NCI-H446 treated with DMSO at 0.1 percent for 48 hours (cell line): Measurements from ENCODE around the gene RAB31.

ENCODE experiments used
- DNase-seq: peaks from one replicate; lab custom pipeline; 2025; lab: John Stamatoyannopoulos, UW

The RAB31 gene

GRCh38 chr18:9738266-9738969, 30.3 kb downstream of the RAB31 start:
- DNase-seq: no peak

GRCh38 chr18:9739516-9739915, 31.4 kb downstream of the RAB31 start:
- no peak for DNase-seq

- no peak for DNase-seq
Observed at GRCh38 chr18:9740071-9740470, 32.0 kb downstream of the RAB31 start.

GRCh38 chr18:9741406-9741792, 33.3 kb downstream of the RAB31 start:
- DNase-seq: no peak

- no peak for DNase-seq
Observed at GRCh38 chr18:9741793-9742523, 33.9 kb downstream of the RAB31 start.

- no peak for DNase-seq
Observed at GRCh38 chr18:9742524-9743131, 34.5 kb downstream of the RAB31 start.

GRCh38 chr18:9743200-9744016, 35.3 kb downstream of the RAB31 start:
- DNase-seq: no peak

- DNase-seq: no peak
Observed at GRCh38 chr18:9746958-9747357, 38.9 kb downstream of the RAB31 start.

GRCh38 chr18:9749611-9750010, 41.5 kb downstream of the RAB31 start:
- DNase-seq: no peak

- DNase-seq: no peak
Observed at GRCh38 chr18:9750112-9750511, 42.0 kb downstream of the RAB31 start.

- DNase-seq: no peak
Observed at GRCh38 chr18:9750606-9751304, 42.7 kb downstream of the RAB31 start.

GRCh38 chr18:9751371-9752031, 43.4 kb downstream of the RAB31 start:
- no peak for DNase-seq

- DNase-seq: no peak
Observed at GRCh38 chr18:9753846-9754245, 45.7 kb downstream of the RAB31 start.

GRCh38 chr18:9755110-9755509, 47.0 kb downstream of the RAB31 start:
- DNase-seq: no peak

- DNase-seq: no peak
Observed at GRCh38 chr18:9755615-9756014, 47.5 kb downstream of the RAB31 start.

- DNase-seq: no peak
Observed at GRCh38 chr18:9756271-9756932, 48.3 kb downstream of the RAB31 start.

GRCh38 chr18:9756933-9757470, 48.9 kb downstream of the RAB31 start:
- DNase-seq: no peak

GRCh38 chr18:9757827-9758621, 49.9 kb downstream of the RAB31 start:
- DNase-seq: no peak

- DNase-seq: no peak
Observed at GRCh38 chr18:9758624-9759075, 50.5 kb downstream of the RAB31 start.
